Mesendoderm (in vitro differentiated cells): ENCODE measurements around the gene TAOK1.

Experiments
- DNase-seq: peaks from one replicate; pipeline ENCODE4 v3.0.0; 2013
- H2AK5ac ChIP-seq: 2 replicates; pipeline ENCODE4 v1.6.1; 2013; ENCODE audit warnings: low read length, inconsistent platforms
- H2BK120ac ChIP-seq: 2 replicates; pipeline ENCODE4 v1.6.1; 2013; ENCODE audit warnings: low read depth, mild to moderate bottlenecking, low read length, moderate library complexity, mixed read lengths
- H2BK15ac ChIP-seq: replicated peaks from 2 replicates; pipeline ENCODE4 v1.6.1; 2013; ENCODE audit warnings: low read depth, mild to moderate bottlenecking, moderate library complexity
- H2BK5ac ChIP-seq: 2 replicates; pipeline ENCODE4 v1.6.1; 2013; ENCODE audit warnings: low read length, inconsistent platforms
- H3K18ac ChIP-seq: 2 replicates; pipeline ENCODE4 v1.6.1; 2013; ENCODE audit warnings: mild to moderate bottlenecking, low read length, mixed read lengths
- H3K23ac ChIP-seq: one replicate; pipeline ENCODE4 v1.6.1; 2013; ENCODE audit warnings: low read length
- H3K27ac ChIP-seq: 2 replicates; pipeline ENCODE4 v1.5.1; 2013; ENCODE audit warnings: low read depth, mild to moderate bottlenecking, inconsistent platforms, low read length, moderate library complexity
- H3K27me3 ChIP-seq: 2 replicates; pipeline ENCODE4 v1.6.1; 2013; ENCODE audit warnings: low read length, control low read depth, mild to moderate bottlenecking, inconsistent platforms; ENCODE audit not compliant: insufficient read depth, poor library complexity
- H3K36me3 ChIP-seq: 2 replicates; pipeline ENCODE4 v1.6.1; 2013; ENCODE audit warnings: low read length, inconsistent platforms; ENCODE audit not compliant: control insufficient read depth, insufficient read depth
- H3K4ac ChIP-seq: one replicate; pipeline ENCODE4 v1.6.1; 2013; ENCODE audit warnings: low read depth, mild to moderate bottlenecking, low read length, moderate library complexity
- H3K4me1 ChIP-seq: 2 replicates; pipeline ENCODE4 v1.6.1; 2013; ENCODE audit warnings: low read depth, low read length, inconsistent platforms; ENCODE audit not compliant: control insufficient read depth
- H3K4me2 ChIP-seq: 2 replicates; pipeline ENCODE4 v1.6.1; 2013; ENCODE audit warnings: low read length
- H3K4me3 ChIP-seq: 2 replicates; pipeline ENCODE4 v1.5.1; 2013; ENCODE audit warnings: mild to moderate bottlenecking, low read length
- H3K56ac ChIP-seq: one replicate; pipeline ENCODE4 v1.6.1; 2013; ENCODE audit warnings: low read length
- H3K79me1 ChIP-seq: 2 replicates; pipeline ENCODE4 v1.6.1; 2013; ENCODE audit warnings: low read length, inconsistent platforms
- H3K79me2 ChIP-seq: 2 replicates; pipeline ENCODE4 v1.6.1; 2013; ENCODE audit warnings: mild to moderate bottlenecking, low read length; ENCODE audit not compliant: control insufficient read depth, insufficient read depth
- H3K9ac ChIP-seq: 2 replicates; pipeline ENCODE4 v1.6.1; 2013; ENCODE audit warnings: low read length, inconsistent platforms
- H4K5ac ChIP-seq: one replicate; pipeline ENCODE4 v1.6.1; 2013; ENCODE audit warnings: low read length
- H4K8ac ChIP-seq: one replicate; pipeline ENCODE4 v1.6.1; 2013; ENCODE audit warnings: low read depth, mild to moderate bottlenecking, control low read depth, low read length, moderate library complexity
- WGBS: extraction: QIAGEN DNeasy Blood & Tissue Kit; methylation state at CpG from one replicate; pipeline ENCODE4 v1.1.7; 2013; ENCODE audit warnings: low lambda C conversion rate, missing lambda C conversion rate; ENCODE audit not compliant: insufficient coverage; ENCODE audit errors: extremely low coverage; 5-methylcytosine and 5-hydroxymethylcytosine counted together

Gene TAOK1

DNA sequence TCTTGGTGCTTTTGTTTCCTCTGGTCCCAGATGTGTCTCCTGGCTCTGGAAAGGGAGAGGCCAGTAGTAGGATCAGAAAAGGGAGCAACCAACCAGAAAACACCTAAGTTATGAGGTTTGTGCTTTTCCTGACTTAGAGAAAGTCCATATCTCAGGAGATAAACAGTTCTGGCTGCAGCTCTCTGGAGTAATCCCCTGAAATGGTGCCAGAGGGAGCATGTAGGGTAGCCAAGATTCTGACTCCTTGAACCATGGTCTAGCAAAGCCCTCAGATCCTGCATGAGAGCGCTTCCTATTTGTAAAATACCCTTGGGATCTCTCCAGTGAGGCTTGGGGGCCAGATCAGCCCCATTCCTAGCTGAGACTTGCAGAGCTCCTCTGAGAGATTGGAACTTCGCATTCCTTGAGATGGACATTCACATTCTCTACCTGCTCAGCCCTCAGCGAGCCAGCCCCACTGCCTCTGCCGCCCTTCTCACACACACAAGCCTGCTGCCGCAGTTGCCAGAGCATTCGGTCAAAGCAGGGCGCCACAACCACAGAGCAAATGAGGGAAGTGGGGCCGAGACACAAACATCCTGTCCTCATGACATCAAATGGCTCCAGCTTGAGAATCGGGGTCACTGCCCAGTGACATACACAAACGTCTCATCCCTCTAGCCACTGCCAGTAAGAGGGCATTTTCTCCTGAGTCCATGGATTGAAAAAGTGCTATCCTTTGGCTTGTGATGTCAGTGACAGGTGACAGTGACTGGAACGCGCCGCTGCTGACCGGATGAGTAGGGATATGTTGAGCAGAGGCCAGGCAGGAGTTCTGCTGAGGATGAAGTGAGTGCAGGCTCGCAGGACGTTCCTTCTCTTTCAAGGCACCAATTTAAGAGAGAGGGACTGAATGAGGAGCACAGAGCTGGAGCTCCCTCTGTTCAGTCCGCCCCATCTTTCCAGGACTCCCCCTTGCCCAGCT is 171.7 kb downstream of the TAOK1 start:
- no CpG with 5 or more reads among the region's 17 CpGs for WGBS
- Histone ChIP-seq H3K27ac (no peak overlapping the region), H3K4ac (no peak overlapping the region), H2BK5ac (no peak overlapping the region), H3K79me2 (no peaks in the 10 kb centered on the region), H4K5ac (no peak overlapping the region), H2AK5ac (no peak overlapping the region), H3K4me1 (no peaks in the 10 kb centered on the region), H3K36me3 (no peaks in the 10 kb centered on the region), H3K56ac (no peak overlapping the region), H3K4me2 (no peak overlapping the region), H3K4me3 (no peak overlapping the region), H3K18ac (no peak overlapping the region), H2BK15ac (no peak overlapping the region), H3K9ac (no peak overlapping the region), H4K8ac (no peak overlapping the region), H3K27me3 (peaks cover 6% of the 10 kb centered on the region), H3K23ac (no peak overlapping the region), H3K79me1 (no peaks in the 10 kb centered on the region), H2BK120ac (no peak overlapping the region)
- no peak for DNase-seq

DNA sequence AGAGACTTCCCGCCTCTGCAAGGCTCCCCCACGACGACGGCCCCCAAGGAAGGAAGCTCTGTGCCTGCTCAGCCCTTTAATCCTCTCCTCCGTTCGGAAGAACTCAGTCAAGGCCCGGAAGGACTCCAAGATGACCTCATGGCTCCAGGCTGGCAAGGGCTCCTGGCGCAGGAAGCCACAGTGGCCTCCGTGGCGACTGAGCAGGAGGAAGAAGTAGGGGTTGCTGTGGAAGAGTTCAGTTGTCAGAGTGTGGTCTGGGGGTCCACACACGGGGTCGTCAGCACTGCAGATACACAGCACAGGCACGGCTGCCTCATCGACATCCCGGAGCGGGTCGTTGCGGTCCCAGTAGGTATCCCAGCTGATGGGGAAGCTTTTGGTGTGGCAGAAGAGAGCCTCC is 172.5 kb downstream of the TAOK1 start:
- no peaks in the 10 kb centered on the region for H3K79me2 ChIP-seq
- H3K27me3 ChIP-seq: peaks cover 6% of the 10 kb centered on the region

DNA sequence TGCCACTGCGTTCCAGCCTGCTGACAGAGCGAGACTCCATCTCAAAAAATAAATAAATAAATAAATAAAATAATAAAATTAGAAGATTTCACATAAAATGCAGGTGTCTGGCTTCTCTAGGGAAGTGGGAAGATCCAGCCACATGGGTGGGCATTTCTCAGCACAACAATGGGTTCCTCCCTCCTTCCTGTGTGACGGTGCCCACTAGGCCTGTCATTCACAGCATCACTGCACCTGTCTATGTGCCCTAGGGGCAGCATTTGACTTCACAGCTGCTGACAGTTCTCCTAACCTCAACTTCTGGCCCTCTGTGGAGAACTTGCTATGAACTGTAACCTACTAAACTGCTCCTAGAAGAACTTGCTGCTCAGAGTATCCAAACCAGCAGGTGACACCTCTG is 173.7 kb downstream of the TAOK1 start:
- Histone ChIP-seq H3K4ac (no peak overlapping the region), H4K8ac (no peak overlapping the region), H3K79me2 (no peaks in the 10 kb centered on the region), H3K36me3 (no peaks in the 10 kb centered on the region), H4K5ac (no peak overlapping the region), H3K27me3 (peaks cover 6% of the 10 kb centered on the region), H3K56ac (no peak overlapping the region), H3K4me1 (no peaks in the 10 kb centered on the region), H3K79me1 (no peaks in the 10 kb centered on the region), H3K4me3 (no peak overlapping the region), H2AK5ac (no peak overlapping the region), H3K4me2 (no peak overlapping the region), H3K27ac (no peak overlapping the region), H2BK15ac (no peak overlapping the region), H3K9ac (no peak overlapping the region), H2BK5ac (no peak overlapping the region), H2BK120ac (no peak overlapping the region), H3K23ac (no peak overlapping the region), H3K18ac (no peak overlapping the region)
- no peak for DNase-seq
- no CpG with 5 or more reads among the region's 3 CpGs for WGBS

More for the DNA sequence above, 172.5 kb downstream of the TAOK1 start:
- Histone ChIP-seq H3K18ac (no peak overlapping the region), H3K9ac (no peak overlapping the region), H3K36me3 (no peaks in the 10 kb centered on the region), H2BK15ac (no peak overlapping the region), H3K23ac (no peak overlapping the region), H3K4me3 (no peak overlapping the region), H2AK5ac (no peak overlapping the region), H2BK5ac (no peak overlapping the region), H3K56ac (no peak overlapping the region), H2BK120ac (no peak overlapping the region), H4K8ac (no peak overlapping the region), H3K79me1 (no peaks in the 10 kb centered on the region), H4K5ac (no peak overlapping the region), H3K4ac (no peak overlapping the region), H3K4me1 (no peaks in the 10 kb centered on the region), H3K4me2 (no peak overlapping the region), H3K27ac (no peak overlapping the region)
- no peak for DNase-seq
- no CpG with 5 or more reads among the region's 18 CpGs for WGBS

DNA sequence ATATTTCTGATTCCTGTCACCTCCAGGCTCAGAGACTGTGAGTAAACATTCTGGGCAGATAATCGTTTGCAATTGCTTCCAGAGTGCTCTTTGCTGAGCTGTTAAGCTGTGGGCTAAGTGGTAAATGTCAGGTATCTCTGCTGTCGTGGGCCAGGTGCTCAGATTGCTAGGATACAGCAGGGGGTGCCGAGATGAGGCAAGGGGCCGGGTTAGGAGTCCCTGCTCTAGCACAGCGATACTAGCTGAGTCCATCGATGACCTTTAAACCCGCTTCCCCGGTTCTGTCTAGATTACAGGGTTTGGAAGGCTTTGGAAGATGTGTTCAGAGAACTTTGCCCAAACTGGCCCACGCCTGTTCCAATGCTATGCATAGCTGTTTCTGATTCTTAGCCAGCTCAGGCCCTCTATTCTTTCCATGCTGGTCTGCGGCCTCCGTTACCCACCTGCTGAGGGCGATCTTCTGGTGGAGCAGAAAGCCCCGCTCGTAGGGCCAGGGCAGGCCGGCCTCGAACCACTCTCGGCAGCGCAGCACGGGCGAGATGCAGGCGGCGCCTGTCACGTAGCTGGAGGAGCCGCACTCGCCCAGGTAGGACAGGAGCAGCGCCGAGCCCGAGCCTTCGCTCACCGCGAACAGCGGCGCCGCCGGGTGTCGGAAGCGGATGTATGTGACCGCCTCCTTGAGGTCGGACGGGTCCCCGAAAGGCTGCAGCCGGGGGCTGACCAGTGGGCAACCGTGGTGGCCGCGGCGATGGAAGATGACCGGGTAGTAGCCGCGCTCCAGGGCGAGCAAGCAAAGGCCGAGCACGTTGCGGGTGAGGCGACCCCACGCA is 175.7 kb downstream of the TAOK1 start:
- Histone ChIP-seq H3K36me3 (no peaks in the 10 kb centered on the region), H3K23ac (no peak overlapping the region), H2BK5ac (no peak overlapping the region), H3K27ac (no peak overlapping the region), H3K4me2 (peak overlapping the region; percentile 12), H2AK5ac (no peak overlapping the region), H3K4ac (no peak overlapping the region), H3K4me1 (peaks cover 4% of the 10 kb centered on the region), H3K56ac (peak overlapping the region; percentile 58), H3K4me3 (no peak overlapping the region), H3K79me1 (no peaks in the 10 kb centered on the region), H3K9ac (peak overlapping the region; percentile 3), H3K18ac (no peak overlapping the region), H3K27me3 (peaks cover 6% of the 10 kb centered on the region), H3K79me2 (no peaks in the 10 kb centered on the region), H2BK15ac (no peak overlapping the region), H4K5ac (no peak overlapping the region), H4K8ac (no peak overlapping the region), H2BK120ac (no peak overlapping the region)
- WGBS: no CpG with 5 or more reads among the region's 55 CpGs
- DNase-seq: peak; percentile 73

DNA sequence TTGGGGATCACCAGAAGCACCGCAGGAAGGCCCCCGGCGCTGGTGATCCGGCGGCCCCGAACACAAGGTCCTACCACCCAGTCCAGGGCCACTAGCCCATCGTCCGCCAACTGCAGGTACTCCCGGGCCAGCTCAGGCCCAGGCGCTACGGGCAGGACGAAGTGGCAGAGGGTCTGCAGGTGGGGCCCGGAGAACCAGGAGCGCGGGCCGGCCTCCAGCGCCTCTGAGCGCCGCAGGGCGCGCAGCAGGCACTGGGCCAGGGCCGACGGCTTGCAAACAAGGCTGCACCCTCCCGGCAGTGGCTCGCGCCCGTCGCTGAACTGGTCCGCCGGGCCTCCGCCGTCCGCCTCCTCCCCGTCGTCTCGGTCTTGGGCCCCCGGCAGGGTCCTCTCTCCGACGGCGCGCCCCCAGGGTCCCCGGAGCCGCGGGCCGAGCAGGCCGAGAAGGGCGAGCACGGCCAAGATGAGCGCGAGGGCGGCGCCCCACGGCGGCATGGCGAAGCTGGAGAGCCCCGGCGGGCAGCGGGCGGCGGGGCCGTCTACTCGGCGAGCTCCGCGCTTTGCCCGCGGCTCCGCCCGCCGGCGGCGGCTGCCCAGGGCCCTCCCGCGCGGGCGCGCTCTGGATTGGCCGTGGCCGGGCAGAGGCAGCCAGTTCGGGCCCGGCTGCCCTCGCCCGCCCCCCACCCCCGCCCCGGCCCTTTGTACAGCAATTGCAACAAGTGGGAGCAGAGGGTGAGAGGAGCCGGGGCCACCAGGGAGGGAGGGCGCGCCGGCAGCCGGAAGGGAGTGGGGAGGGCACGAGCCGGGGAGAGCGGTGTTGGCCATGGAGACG is 176.5 kb downstream of the TAOK1 start, which contains the start of gene ABHD15:
Gene ABHD15, minus strand, starts transcription at position 565 of the 831 bp plus-strand sequence. Its CDS starts 71 bp downstream, at position 494.
- peak within 1 kb of the TSS; percentile 20 for H3K18ac ChIP-seq
- no peaks in the 10 kb centered on the region for H3K36me3 ChIP-seq
- H3K9ac ChIP-seq: peak within 1 kb of the TSS; percentile 88
- H3K79me1 ChIP-seq: no peaks in the 10 kb centered on the region
- no peak within 1 kb of the TSS for H2BK15ac ChIP-seq
- H3K4me3 ChIP-seq: peak within 1 kb of the TSS; percentile 44
- peak within 1 kb of the TSS; percentile 97 for H3K4me2 ChIP-seq
- no peak within 1 kb of the TSS for H3K27ac ChIP-seq
- H3K27me3 ChIP-seq: peaks cover 6% of the 10 kb centered on the region
- H2BK120ac ChIP-seq: no peak within 1 kb of the TSS
- peak within 1 kb of the TSS; percentile 66 for H3K23ac ChIP-seq
- peaks cover 4% of the 10 kb centered on the region for H3K4me1 ChIP-seq
- no peak within 1 kb of the TSS for H3K4ac ChIP-seq
- WGBS: no CpG with 5 or more reads among the region's 94 CpGs
- H2BK5ac ChIP-seq: no peak within 1 kb of the TSS
- H3K79me2 ChIP-seq: no peaks in the 10 kb centered on the region
- no peak within 1 kb of the TSS for H2AK5ac ChIP-seq
- DNase-seq: peak; percentile 47
- H3K56ac ChIP-seq: peak within 1 kb of the TSS; percentile 74
- no peak within 1 kb of the TSS for H4K5ac ChIP-seq
- H4K8ac ChIP-seq: no peak within 1 kb of the TSS
